Cardiac muscle cell (in vitro differentiated cells and primary cell): Measurements from ENCODE around the gene GGACT. TPM values are rescaled to one million over a fixed set of nuclear protein-coding genes. Genes with fewer than 3 reads are reported as not detected.

Experiments used
- DNase-seq, 2 donors: peaks; one replicate each; pipeline versions ENCODE4 v3.0.0 to v3.0.0-alpha.2; 2010 to 2017; ENCODE audit warnings: low read depth in 1 of 2, low spot score in 1 of 2
- H3K27ac ChIP-seq: fragments of 200-600 bp; sonication (generic); 2 replicates; pipeline ENCODE4 v1.5.1; 2016
- H3K27me3 ChIP-seq: fragments of 200-600 bp; sonication (generic); 2 replicates; pipeline ENCODE4 v1.6.0; 2016; ENCODE audit warnings: control low read depth
- H3K36me3 ChIP-seq: fragments of 200-600 bp; sonication (generic); 2 replicates; pipeline ENCODE4 v1.5.1; 2016; ENCODE audit warnings: control low read depth
- H3K4me1 ChIP-seq: fragments of 200-600 bp; sonication (generic); 2 replicates; pipeline ENCODE4 v1.8.1; 2017; ENCODE audit warnings: low read depth, mild to moderate bottlenecking, mixed run types
- H3K4me3 ChIP-seq: fragments of 200-600 bp; sonication (generic); 2 replicates; pipeline ENCODE4 v1.5.1; 2016; ENCODE audit warnings: mild to moderate bottlenecking
- H3K9me3 ChIP-seq: fragments of 200-600 bp; sonication (generic); 2 replicates; pipeline ENCODE4 v1.5.1; 2017; ENCODE audit warnings: low read depth, mild to moderate bottlenecking, control low read depth
- CTCF ChIP-seq: IDR thresholded peaks from 2 replicates; pipeline ENCODE4 v1.5.1; 2012; ENCODE audit warnings: low read depth, mild to moderate bottlenecking, low read length
- polyA plus RNA-seq: library from polyadenylated mRNA; unstranded; fragments of >200 nt; fragmentation: Nextera tagmentation; extraction: Ambion mirVana; gene quantifications from 2 replicates; pipeline ENCODE4 v1.2.1, GENCODE V29; 2016
- total RNA-seq: library from RNA; depleted of rRNA; stranded (reverse); fragments of >200 nt; gene quantifications from 2 replicates; pipeline ENCODE4 v1.2.3, GENCODE V29; 2016

Gene GGACT
- total and polyA plus RNA-seq, 2 experiments from 2014 or later, result 4.4 to 8.3 TPM

GRCh38 chr13:100522618-100523309 is 65.8 kb downstream of the GGACT start:
- Histone ChIP-seq H3K36me3 (no peaks in the 10 kb centered on the region), H3K4me3 (no peak overlapping the region), H3K9me3 (no peaks in the 10 kb centered on the region), H3K4me1 (peaks cover 7% of the 10 kb centered on the region), H3K27ac (no peak overlapping the region), H3K27me3 (no peaks in the 10 kb centered on the region)
- DNase-seq, result no peak
- no peak for TF ChIP-seq CTCF

GRCh38 chr13:100521851-100522617 is 66.6 kb downstream of the GGACT start:
- Histone ChIP-seq H3K36me3 (no peaks in the 10 kb centered on the region), H3K27me3 (no peaks in the 10 kb centered on the region), H3K4me1 (peaks cover 7% of the 10 kb centered on the region), H3K4me3 (no peak overlapping the region), H3K9me3 (no peaks in the 10 kb centered on the region), H3K27ac (no peak overlapping the region)
- DNase-seq, result no peak
- no peak for TF ChIP-seq CTCF

GRCh38 chr13:100520936-100521850 is 67.4 kb downstream of the GGACT start:
- Histone ChIP-seq H3K4me1 (peaks cover 7% of the 10 kb centered on the region), H3K27me3 (no peaks in the 10 kb centered on the region), H3K9me3 (no peaks in the 10 kb centered on the region), H3K27ac (no peak overlapping the region), H3K36me3 (no peaks in the 10 kb centered on the region), H3K4me3 (no peak overlapping the region)
- no peak for TF ChIP-seq CTCF
- no peak for DNase-seq

GRCh38 chr13:100519626-100520025 is 69.0 kb downstream of the GGACT start:
- no peak for TF ChIP-seq CTCF
- DNase-seq, result no peak
- Histone ChIP-seq H3K36me3 (no peaks in the 10 kb centered on the region), H3K4me3 (no peak overlapping the region), H3K27me3 (no peaks in the 10 kb centered on the region), H3K27ac (no peak overlapping the region), H3K4me1 (no peaks in the 10 kb centered on the region), H3K9me3 (no peaks in the 10 kb centered on the region)

- no peaks in the 10 kb centered on the region for H3K27me3 ChIP-seq
- H3K27ac ChIP-seq, result no peak overlapping the region
- no peaks in the 10 kb centered on the region for H3K36me3 ChIP-seq
- no peak overlapping the region for H3K4me3 ChIP-seq
- no peak for DNase-seq
- TF ChIP-seq CTCF, result no peak
- H3K9me3 ChIP-seq, result no peaks in the 10 kb centered on the region
- H3K4me1 ChIP-seq, result no peaks in the 10 kb centered on the region
Measured at GRCh38 chr13:100518394-100519062, 70.1 kb downstream of the GGACT start.
